NCI-H774 (cell line): Measurements from ENCODE around the gene HAPSTR1.

Experiments used
- DNase-seq: peaks from one replicate; lab custom pipeline; 2025; lab: John Stamatoyannopoulos, UW

Gene HAPSTR1

DNA sequence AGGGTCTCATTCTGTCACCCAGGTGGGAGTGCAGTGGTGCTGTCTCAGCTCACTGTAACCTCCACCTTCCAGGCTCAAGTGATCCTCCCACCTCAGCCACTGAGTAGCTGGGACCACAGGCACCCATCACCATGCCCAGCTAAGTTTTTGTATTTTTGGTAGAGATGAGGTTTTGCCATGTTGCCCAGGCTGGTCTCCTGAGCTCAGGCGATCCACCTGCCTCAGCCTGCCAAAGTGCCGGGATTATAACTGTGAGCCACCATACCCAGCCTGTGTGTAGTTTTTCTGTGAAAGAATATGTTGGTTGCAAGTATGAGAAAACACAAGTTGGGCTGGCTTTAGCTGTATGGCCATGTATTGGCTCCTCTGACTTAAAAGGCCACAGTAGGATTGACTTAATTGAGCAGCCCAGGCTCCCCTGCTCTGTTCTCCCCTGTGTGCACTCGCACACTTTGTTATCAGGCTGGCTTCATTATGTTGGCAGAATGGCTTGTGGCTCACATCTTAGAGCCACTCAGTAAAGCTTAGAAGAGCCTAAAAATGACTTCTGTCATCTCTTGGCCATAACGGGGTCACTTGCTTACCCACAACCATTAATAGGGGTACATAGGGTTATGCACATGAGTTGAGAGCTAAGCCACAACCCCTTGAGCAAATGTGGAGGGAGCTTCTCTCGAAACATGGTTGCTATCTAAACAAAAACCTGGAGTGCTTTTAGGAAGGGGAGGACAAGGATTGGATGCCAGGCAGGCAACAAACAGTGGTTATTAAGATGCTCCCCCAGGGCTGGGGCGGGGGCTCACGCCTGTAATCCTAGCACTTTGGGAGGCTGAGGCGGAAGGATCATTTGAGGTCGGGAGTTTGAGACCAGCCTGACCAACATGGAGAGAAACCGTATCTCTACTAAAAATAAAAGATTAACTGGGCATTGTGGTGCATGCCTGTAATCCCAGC, 6.1 kb downstream of the HAPSTR1 start:
- no peak for DNase-seq

DNA sequence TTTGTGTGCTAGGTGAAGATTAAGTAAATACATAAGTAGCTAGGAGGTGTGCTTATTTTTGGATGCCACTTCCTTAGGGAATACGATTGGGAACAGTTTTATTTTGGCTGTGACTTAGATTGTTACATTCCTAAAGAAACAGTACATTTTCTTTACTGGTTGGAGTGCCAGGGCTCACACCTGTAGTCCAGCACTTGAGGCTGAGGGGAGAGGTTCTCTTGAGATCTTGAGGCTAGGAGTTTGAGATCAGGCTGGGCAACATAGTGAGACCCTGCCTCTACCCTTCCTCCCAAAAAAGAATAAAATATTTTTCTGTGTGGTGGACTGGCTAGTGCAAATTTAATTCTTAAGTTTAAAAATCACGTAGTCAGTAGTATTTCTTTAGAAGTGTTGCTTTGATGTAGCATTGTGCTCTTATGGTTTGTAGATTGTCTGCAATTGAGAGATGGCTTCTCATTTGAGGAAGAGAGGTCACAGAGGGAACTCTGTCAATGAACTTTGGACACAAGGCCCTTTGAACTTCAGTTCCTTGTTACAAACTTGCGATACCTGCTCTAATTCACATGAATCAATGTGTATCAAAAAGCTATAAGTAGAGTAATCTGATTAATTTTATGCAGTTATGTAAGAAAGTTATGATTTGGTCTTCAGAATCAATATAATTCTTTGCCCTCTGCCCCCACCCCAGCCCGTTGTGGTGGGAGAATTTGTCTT, 7.1 kb downstream of the HAPSTR1 start:
- DNase-seq = no peak

DNA sequence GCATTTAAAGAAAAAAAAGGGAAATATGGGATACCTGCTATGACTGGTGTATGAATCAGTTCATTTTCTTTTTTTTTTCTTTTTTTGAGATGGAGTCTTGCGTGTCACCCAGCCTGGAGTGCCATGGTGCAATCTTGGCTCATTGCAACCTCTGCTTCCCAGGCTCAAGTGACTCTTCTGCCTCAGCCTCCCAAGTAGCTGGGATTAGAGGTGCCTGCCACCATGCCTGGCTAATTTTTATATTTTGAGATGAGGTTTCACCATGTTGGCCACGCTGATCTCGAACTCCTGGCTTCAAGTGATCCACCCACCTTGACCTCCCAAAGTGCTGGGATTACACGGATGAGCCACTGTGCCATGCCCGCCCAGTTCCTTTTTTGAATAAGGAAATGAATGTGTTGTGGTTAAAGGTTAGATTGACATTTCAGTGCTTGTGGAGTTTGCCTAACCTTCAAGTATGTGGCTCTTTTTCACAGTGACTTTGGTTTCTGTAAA, 7.7 kb downstream of the HAPSTR1 start:
- DNase-seq = no peak

DNA sequence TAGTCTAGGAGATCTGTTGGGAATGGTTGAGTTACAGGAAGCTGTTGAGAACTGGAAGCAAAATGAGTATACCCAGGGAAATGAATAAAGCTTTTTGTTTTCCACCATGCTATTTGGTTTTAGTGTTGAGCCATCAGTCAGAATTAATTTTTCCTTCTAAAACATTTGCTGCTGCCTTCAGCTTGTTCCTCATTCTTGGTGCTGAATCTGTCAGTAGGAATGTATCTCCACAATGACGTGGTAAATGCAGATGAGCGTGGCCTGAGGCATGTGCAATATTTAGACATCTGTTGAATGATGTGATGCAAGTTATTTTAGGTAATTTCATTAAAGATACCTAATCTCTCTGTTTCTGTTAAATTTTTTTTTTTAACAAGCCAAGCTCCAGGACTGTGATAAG, 10.9 kb downstream of the HAPSTR1 start:
- DNase-seq = no peak

DNA sequence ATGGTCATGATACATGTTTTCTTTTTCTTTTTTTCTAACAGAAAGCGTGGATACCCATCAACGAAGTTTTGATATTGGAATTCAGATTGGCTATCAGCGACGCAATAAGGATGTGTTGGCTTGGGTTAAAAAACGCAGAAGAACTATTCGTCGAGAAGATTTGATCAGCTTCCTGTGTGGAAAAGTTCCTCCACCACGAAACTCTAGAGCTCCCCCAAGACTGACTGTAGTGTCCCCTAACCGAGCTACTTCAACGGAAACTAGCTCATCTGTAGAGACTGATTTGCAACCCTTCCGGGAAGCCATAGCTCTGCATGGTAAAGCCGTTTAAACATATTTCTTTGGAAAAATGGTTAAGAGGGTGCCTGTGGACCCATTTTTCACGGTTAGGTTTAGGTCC, 11.5 kb downstream of the HAPSTR1 start:
- DNase-seq = no peak

DNA sequence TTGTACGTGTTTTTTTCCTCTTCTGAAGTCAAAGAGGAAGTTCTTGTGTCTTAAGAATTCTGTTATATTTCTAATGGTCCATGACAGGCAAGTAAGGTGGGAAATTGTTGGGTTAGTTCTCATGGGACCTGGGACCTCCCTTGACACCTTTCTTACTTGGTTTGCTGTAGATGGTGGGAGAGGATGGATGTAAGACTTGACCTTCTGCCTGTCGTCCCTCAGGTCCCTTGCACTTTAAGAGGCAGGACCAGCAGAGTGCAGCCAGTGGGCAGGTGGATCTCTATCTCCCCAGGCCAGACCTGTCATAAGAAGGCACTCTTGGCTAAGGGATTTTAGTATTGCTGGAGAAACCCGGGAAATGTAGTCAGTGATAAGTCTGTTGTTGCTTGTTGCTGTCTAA, 12.1 kb downstream of the HAPSTR1 start:
- no peak for DNase-seq

DNA sequence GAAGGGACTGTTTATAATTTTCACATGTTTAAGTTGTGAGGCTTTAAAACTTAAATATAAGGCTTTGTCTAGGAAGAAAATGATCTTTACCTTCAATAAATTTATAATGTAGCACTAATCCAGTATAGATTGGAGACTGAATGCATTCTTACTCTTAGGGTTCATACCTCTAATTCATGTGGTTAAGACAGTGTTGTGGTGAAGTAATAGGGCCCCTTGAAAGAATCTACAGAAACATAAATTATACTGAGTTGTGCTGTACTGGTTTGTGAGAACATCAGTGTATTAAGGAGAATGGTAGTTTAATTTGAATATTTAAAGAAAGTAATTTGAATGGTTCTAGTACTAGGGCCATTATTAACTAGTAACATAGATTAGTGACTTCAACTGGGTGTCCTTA, 13.7 kb downstream of the HAPSTR1 start:
- DNase-seq = no peak

DNA sequence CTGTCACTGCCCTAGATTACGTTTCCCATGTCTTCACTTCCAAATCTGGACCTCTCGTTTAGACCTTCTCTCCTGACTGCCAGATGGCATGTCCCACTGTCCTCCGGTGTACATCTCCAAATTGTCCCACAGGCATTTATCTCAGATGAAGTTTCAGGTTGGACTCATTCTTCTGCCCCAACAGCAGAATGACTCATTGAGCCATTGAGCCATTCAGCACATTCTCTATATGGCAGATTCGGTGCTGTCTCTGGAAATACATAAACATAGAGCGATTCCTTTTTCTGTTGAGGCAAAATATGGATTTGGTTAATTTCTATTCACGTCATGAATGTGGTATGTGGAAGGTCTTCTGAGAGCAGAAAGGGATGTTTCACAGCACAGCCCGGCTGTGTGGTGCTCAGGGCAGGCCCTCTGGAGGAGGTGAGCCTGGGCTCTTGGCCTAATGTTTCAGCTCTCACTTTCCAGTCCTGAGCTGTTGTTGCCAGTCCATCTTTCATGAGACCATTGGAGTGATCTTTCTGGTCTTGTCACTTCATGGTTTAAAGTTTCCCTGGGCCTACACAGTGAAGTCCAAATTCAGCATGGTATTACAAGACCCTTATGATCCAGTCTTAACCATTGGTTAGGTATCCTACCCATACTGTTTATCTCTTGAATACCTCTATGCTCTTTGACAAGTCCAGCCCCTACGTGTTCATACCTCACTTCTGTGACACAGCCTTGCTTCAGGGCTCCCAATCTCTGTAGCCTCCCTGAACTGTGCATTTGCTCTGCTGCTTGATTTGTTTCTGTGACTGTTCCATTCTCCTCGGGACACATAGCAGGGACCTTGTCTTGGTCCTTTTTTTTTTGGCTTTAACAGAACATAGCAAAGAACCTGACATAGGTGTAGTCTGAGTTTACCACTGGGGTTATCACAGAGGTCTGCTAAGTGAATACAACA, 15.9 kb downstream of the HAPSTR1 start:
- DNase-seq = no peak

DNA sequence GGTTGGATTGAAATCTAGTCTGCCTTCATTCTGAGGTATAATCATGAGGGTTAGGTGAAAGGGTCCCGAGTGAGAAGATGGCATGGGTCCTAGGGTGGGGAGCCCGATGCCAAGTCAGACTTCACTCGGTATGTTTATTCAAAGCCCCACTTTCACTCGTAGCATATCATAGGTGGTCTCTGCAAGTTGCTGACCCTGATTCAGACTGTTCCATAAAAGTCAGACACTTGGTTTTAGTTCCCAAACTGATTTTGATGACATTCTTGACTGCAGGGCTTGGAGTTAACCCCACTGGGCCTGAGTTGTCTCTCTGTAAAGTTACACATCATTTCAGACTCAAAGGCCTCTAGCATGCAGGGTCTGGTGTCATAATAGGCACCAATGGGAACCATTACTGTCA, 17.8 kb downstream of the HAPSTR1 start:
- no peak for DNase-seq

DNA sequence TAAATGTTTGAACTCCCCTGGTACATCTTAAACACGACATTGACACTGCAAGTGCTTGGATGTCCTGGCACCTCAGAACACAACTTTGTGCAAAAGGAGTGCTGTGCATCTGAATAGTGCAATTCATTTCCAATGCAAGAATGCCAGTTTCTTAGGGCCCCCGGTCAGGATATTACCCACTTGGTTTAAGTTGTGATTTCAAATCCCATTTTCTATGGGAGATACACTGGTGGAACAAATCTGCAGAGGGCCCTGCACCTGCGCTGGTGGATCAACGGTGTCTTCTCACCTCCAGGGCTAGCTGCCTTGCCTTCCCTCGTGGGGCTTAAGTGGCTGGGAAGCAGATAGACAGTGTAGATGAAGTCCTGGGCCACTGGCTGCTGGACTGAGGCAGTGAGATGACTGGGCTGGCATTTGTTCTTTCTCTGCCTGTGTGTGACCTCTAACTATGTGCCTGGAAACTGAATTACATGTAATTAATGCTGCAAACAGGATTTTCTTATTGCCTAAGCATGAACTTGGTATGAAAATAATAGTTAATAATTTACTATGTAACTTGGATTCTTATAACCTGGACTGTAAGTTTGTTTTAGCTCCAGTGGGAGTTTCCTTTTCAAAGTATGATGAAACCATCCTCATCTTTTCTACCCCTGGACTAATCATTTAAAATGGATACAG, 20.9 kb downstream of the HAPSTR1 start:
- no peak for DNase-seq

DNA sequence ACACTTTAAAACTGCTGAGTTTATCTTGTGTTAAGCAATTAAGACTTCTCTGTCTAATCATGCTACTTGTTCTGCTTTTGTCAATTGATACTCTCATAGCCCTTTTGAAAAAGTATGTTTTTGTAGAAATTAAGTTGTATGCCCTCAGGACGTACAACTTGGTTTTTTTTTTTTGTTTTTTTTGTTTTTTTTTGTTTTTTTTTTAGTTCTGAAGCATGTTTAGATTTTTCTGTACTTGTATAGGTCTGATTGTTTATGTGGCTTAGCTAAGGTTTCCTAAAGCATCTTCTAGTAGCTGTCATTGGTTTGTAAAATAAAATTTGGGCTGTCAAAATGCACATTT, 21.4 kb downstream of the HAPSTR1 start:
- no peak for DNase-seq

DNA sequence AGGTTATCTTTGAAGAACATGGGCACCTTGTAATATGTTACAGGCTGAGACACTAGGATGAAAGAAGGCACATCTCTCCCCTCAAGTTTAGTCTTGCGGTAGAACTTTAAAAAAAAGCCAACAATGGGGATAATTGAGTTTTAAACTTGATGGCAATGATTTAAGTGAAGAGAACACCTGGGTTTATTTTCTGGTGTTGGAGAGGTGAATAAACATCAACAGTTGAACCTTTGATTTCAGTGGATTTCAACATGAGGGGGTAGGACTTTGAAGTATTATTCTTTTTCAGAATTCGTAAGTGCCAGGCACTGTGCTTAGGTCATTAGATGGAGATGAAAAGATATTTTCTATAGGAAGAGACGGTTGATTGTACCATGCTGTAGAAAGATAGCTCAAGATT, 22.3 kb downstream of the HAPSTR1 start:
- DNase-seq = no peak

DNA sequence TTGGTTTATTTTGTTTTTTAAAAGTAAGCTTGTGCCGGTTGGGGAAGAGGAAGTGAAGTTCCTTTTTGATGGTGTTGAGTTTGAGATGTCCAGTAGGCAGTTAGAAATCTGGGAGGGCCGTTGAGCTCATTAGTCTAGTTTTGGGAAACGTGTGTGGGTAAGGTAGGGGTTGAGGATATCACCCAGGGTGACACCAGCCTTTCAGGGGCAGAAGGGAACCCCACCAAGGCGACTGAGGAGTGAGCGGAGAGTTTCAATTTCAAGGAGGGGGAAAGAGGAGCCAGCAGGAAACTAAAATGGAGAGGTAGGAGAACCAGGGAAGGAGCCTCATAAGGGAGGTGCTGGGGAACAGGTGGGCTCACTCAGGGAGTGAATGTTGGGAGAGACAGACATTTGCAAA, 22.7 kb downstream of the HAPSTR1 start:
- DNase-seq = no peak

DNA sequence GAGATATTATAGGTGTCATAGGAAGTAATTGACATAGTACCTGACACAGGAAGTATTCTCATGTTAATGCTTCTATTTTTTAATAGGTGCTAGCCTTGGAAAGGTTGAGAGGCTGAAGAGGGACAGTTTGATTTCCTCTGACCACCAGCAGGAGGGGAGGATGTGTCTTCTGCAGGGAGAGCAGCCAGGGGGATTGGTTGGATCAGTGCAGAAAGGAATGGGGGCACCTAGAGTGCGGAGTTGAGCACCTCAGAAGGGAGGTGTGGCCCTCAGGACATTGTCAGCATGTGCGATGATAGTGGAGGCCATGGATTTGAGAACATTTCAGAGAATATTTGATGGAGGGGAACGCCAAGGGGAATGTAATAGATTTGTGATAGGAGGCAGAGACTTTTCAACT, 23.4 kb downstream of the HAPSTR1 start:
- no peak for DNase-seq

DNA sequence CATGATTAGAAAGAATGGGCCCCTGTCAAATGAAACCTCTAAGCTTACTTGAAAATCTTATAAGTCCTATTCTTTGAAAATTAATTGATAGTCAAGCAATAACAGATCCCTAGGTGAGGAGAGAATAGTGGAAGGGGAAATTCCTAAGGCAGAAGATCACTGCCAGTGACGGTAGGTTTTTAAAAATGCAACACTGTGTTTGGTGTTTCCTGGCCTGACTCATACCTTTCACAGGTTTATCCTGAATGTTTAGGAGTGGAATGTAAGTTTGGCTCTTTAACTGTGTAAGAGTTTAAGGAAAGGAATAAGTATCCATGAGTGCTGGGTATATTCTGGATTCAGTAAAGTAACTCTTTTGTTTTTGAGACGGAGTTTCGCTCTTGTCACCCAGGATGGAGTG, 23.8 kb downstream of the HAPSTR1 start:
- no peak for DNase-seq

DNA sequence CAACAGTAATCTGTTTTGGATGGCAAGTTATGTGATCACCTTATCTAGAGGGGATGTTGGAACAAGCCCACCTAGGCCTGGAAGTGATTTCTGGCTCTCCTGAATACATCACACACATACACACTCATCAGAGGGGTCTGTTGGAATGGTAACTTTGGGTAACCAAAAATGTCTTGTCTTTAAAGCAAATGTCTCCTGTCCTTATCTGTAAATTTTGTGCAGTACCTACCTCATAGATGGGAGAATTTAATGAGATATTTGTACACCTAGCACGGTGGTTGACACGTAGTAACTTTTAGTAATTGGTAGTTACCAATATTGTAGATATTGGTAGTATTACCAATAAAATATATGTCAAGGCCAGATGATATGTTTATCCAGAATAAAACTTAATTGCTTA, 24.7 kb downstream of the HAPSTR1 start:
- no peak for DNase-seq

DNA sequence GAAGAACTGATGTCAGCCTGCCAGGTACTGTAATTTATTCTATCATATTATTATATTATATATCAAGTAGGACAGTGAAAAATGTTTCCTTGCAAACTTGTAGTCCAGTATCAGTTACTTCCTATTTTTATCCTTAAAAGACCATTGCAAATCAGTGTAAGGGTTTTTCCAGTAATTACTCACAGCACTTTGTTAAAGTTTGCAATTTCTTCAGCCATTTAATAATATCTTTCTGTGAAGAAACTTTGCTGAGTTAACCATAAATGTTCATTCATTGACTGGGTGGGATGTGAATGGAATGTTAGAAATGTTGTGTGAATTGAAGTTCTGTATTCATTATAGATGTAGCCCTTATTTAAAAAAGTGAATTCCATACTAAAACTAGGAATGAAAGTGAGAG, 26.7 kb downstream of the HAPSTR1 start:
- no peak for DNase-seq

DNA sequence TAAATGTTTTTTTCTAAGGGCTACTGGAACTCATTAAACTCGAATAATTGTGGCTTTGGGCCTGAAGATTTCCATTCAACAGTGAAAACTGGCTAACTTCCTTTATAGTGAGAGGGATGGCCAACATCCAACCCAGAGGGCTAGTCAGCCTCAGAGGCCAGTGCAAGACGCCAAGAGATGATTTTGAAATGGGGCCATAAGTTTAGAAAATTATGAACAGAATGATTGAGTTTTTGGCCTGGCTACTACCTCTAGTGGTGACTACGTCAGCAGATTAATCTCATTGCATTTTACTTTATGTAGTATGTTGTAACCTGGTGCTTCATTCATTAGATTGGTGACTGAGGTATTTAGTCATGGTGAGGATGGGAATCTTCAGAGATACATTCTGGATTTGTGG, 28.4 kb downstream of the HAPSTR1 start:
- no peak for DNase-seq

DNA sequence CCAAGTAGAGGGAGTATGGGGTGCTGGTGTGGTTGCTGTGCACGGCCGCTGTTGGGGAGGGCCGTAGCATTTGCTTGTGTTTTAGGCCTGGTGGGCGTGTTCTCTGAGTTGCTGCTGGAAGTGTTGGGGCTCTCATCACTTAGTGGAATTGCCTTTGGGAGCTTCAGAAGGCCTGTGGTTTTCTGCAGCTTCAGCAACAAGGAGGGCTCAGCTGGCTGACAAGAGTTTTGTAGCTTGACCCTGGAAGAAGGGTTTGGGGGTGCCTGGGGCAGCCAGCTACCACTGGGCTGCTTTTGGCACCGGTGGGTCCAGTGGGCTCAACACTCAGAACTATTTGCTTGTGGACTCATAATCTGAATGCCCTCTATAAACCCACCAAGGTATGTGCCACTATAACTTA, 30.9 kb downstream of the HAPSTR1 start:
- DNase-seq = no peak

DNA sequence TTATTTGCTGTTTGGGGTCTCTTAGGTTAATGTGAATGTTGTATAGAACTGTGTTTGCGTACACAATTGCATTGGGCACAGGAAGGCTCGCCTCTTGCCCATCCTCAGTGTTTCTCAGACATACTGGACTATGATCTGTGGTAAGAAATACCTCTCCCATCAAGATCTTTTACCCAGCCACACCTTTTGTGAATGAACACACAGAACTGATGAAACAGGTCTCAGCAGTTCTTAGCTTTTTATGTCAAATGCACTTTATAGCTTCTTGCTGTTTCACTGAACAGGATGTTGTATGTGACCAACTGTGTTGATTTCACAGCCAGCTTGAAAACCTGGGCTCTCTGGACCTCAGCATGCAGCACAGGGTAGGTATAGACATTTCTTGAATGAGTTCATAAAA, 31.5 kb downstream of the HAPSTR1 start:
- no peak for DNase-seq

DNA sequence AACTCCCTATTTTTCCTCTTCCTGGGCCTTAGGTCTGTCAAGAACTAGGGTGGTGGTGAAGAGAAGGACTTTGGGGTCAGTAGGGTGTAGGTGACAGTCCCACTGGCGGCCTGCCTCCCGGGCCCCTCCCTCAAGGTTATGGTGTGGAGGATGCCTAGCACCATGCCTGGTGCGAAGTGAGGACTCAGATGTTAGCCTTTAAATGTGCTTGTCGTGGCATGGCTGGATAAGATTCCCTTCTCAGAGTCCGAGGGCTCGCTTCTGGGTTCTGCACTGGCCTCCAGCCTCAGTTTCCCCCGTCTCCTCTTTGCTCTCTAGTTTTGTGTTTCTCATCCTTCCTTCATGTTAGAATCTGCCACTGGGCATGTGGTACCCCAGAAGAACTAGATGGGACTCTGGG, 32.0 kb downstream of the HAPSTR1 start:
- DNase-seq = no peak

DNA sequence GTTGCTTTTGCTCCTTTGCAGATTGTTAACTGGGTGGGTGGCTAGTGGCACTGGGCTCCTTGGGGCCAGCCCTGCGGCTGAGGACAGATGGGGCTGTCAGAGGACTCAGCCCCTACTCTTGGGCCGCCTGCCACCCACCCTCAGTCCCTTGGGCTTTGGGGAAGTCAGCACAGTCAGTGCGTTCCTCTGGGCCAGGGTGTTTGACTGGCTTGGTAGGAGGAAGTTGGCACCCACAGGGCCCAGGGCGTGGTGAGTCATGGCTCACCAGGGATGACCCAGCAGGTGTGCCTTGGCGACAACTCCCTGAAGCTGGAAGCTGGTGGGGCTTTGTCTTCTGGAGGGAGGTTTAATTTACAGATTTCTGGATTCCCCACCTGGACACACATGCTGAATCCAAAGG, 32.4 kb downstream of the HAPSTR1 start:
- DNase-seq = no peak
